ENCODE results near the gene CLK1.

DNA sequence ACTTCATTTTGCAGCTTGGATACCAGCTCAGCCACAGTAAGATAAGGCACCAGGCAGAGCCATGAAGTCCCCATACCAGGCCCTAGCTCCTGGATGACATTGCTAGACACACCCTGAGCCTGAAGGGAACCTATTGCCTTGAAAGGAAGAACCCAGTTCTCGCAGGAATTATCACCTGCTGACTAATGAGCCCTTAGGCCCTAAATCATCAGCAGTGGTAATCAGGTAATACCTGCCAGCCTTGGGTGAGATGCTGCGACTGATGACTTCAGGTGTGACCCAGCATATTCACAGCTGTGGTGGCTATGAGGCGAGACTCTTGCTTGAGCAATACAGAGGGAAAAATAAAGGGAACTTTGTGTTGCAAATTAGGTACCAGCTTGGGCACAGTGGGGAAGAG is 24.9 kb downstream of the CLK1 start:
- no peak for TF ChIP-seq GATA2 (IDR thresholded peaks at IDR 0.05; ENCODE audit: low read depth, low read length)
- TF ChIP-seq GATA3 (IDR thresholded peaks at IDR 0.05; ENCODE audit: low read depth, low read length): no peak
